ENCODE results near the gene DMD.

Gene DMD

GRCh38 chrX:31200430-31200829 lies 2010.9 kb downstream of the DMD start:
- H3K4me3 ChIP-seq (ENCODE audit: low read depth, low read length): no peak overlapping the region
- no peak for TF ChIP-seq CTCF (IDR thresholded peaks at IDR 0.05; ENCODE audit: low read depth, low read length, missing control alignments)
- DNase-seq (ENCODE audit: low read depth): no peak

GRCh38 chrX:31199840-31200114 lies 2011.6 kb downstream of the DMD start:
- TF ChIP-seq CTCF (IDR thresholded peaks at IDR 0.05; ENCODE audit: low read depth, low read length, missing control alignments): no peak

GRCh38 chrX:31199056-31199839 lies 2012.1 kb downstream of the DMD start:
- DNase-seq (ENCODE audit: low read depth): no peak
- no peak overlapping the region for H3K4me3 ChIP-seq (ENCODE audit: low read depth, low read length)
- TF ChIP-seq CTCF (IDR thresholded peaks at IDR 0.05; ENCODE audit: low read depth, low read length, missing control alignments): no peak

More at GRCh38 chrX:31199840-31200114, 2011.6 kb downstream of the DMD start:
- DNase-seq (ENCODE audit: low read depth): no peak
- H3K4me3 ChIP-seq (ENCODE audit: low read depth, low read length): no peak overlapping the region

- no peak overlapping the region for H3K4me3 ChIP-seq (ENCODE audit: low read depth, low read length)
- no peak for TF ChIP-seq CTCF (IDR thresholded peaks at IDR 0.05; ENCODE audit: low read depth, low read length, missing control alignments)
- no peak for DNase-seq (ENCODE audit: low read depth)
Observed at GRCh38 chrX:31190221-31190975, 2021.0 kb downstream of the DMD start.

GRCh38 chrX:31186693-31187338 lies 2024.5 kb downstream of the DMD start:
- H3K4me3 ChIP-seq (ENCODE audit: low read depth, low read length): no peak overlapping the region
- TF ChIP-seq CTCF (IDR thresholded peaks at IDR 0.05; ENCODE audit: low read depth, low read length, missing control alignments): no peak
- DNase-seq (ENCODE audit: low read depth): no peak

- TF ChIP-seq CTCF (IDR thresholded peaks at IDR 0.05; ENCODE audit: low read depth, low read length, missing control alignments): no peak
- no peak overlapping the region for H3K4me3 ChIP-seq (ENCODE audit: low read depth, low read length)
- DNase-seq (ENCODE audit: low read depth): no peak
Observed at GRCh38 chrX:31185884-31186283, 2025.5 kb downstream of the DMD start.

All from GM12864 (cell line).